Activated naive CD4-positive, alpha-beta T cell treated with anti-CD3 and anti-CD28 coated beads for 36 hours (primary cell): ENCODE results near the gene CDIPT. TPM values are rescaled to one million over a fixed set of nuclear protein-coding genes. Genes with fewer than 3 reads are reported as not detected.
"Not testable (repeated sequence)": the region's sequence is repeated elsewhere in the genome, so short reads cannot be mapped to it uniquely, and the experiment has no call there.

Source experiments
- CTCF ChIA-PET: fragments of 350-600 bp; sonication (Branson Sonifier 250); formaldehyde crosslinking; loops from one replicate; lab custom pipeline; 2021; ENCODE audit warnings: antibody characterized with exemption; lab: Charles Lee
- DNase-seq: peaks from one replicate; pipeline ENCODE4 v3.0.0-alpha.2; 2020
- H3K27ac Mint-ChIP-seq: one replicate; pipeline ENCODE4 v1.8.0; 2021; ENCODE audit warnings: mild to moderate bottlenecking, mixed read lengths
- H3K27me3 Mint-ChIP-seq: one replicate; pipeline ENCODE4 v1.8.0; 2021; ENCODE audit warnings: low read depth, mixed read lengths
- H3K36me3 Mint-ChIP-seq: one replicate; pipeline ENCODE4 v1.8.0; 2021; ENCODE audit warnings: low read depth, mixed read lengths
- H3K4me1 Mint-ChIP-seq: one replicate; pipeline ENCODE4 v1.8.0; 2021; ENCODE audit warnings: low read depth, mixed read lengths
- H3K4me3 Mint-ChIP-seq: one replicate; pipeline ENCODE4 v1.8.0; 2021; ENCODE audit warnings: mild to moderate bottlenecking, moderate library complexity, mixed read lengths
- H3K9me3 Mint-ChIP-seq: one replicate; pipeline ENCODE4 v1.8.0; 2021; ENCODE audit warnings: mixed read lengths
- intact Hi-C: fragments of 100-400 bp; cut with micrococcal nuclease; formaldehyde crosslinking; loops from one replicate; pipeline ENCODE4 v1.15.1; 2023
- total RNA-seq, 2 experiments: library from RNA; stranded (reverse); gene quantifications; one replicate each; pipeline ENCODE4 v1.2.3, GENCODE V29; 2021

CDIPT gene
- total RNA-seq, 2 experiments from 2014 or later, result 29.0 to 31.0 TPM

GRCh38 chr16:29871822-29872546 lies 9.0 kb upstream of the CDIPT start:
- Mint-ChIP-seq H3K27me3 (peaks cover 9% of the 10 kb centered on the region), H3K36me3 (no peaks in the 10 kb centered on the region), H3K27ac (no peak overlapping the region), H3K9me3 (no peaks in the 10 kb centered on the region), H3K4me3 (no peak overlapping the region), H3K4me1 (peaks cover 5% of the 10 kb centered on the region)
- CTCF ChIA-PET, result interaction anchor here (0.8 kb wide), 1 partner anchor 47 kb away, joined by 5 read pairs; no protein-coding TSS in a partner anchor
- intact Hi-C loops, result no loop called here
- no peak for DNase-seq

DNA sequence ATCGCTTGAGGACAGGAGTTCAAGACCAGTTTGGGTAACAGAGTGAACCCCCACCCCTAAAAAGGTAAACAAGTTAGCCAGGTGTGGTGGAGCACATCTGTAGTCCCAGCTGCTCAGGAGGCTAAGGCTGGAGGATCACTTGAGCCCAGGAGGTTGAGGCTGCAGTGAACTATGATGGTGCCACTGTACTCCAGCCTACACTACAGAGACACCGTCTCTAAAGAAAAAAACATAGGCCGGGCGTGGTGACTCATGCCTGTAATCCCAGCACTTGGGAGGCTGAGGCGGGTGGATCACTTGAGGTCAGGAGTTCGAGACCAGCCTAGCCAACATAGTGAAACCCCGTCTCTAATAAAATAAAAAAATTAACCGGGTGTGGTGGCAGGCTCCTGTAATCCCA lies 6.0 kb upstream of the CDIPT start:
- H3K27me3 Mint-ChIP-seq, H3K9me3 Mint-ChIP-seq, DNase-seq, H3K27ac Mint-ChIP-seq, H3K4me1 Mint-ChIP-seq, H3K36me3 Mint-ChIP-seq, H3K4me3 Mint-ChIP-seq, intact Hi-C loops: not testable (repeated sequence)
- CTCF ChIA-PET, result interaction anchor here (1.2 kb wide), 1 partner anchor 21 kb away, joined by 6 read pairs; no protein-coding TSS in a partner anchor

DNA sequence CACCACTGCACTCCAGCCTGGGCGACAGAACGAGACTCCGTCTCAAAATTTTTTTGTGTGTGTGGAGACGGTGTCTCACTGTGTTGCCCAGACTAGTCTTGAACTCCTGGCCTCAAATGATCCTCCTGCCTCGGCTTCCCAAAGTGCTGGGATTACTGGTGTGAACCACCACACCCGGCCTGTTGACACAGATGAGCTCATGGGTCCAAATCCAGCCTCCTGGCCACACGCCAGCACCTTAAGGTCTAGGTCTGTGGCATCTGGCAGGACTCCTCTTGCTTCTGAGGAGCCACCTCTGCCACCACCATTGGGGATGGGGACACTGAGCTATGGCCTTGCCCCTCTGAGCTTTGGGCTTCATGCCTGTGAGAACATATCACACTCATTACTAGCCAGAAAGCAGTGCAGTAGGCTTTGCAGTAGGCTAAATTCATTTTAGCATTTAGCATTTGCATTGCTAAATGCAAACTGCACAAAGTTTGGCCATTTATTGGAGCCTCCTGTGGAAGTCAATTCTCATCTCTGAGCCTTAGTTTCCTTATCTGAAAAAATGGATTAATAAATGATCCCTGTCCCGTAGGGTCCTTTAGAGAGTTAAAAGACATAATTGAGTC lies 5.5 kb upstream of the CDIPT start:
- no peak overlapping the region for H3K27ac Mint-ChIP-seq
- CTCF ChIA-PET, result interaction anchor here (1.2 kb wide), 1 partner anchor 20 kb away, joined by 6 read pairs; no protein-coding TSS in a partner anchor
- H3K4me1 Mint-ChIP-seq, result peaks cover under 1% of the 10 kb centered on the region
- H3K27me3 Mint-ChIP-seq, result no peaks in the 10 kb centered on the region
- no peak overlapping the region for H3K4me3 Mint-ChIP-seq
- H3K36me3 Mint-ChIP-seq, result no peaks in the 10 kb centered on the region
- intact Hi-C loops, result no loop called here
- no peak for DNase-seq
- H3K9me3 Mint-ChIP-seq, result no peaks in the 10 kb centered on the region

DNA sequence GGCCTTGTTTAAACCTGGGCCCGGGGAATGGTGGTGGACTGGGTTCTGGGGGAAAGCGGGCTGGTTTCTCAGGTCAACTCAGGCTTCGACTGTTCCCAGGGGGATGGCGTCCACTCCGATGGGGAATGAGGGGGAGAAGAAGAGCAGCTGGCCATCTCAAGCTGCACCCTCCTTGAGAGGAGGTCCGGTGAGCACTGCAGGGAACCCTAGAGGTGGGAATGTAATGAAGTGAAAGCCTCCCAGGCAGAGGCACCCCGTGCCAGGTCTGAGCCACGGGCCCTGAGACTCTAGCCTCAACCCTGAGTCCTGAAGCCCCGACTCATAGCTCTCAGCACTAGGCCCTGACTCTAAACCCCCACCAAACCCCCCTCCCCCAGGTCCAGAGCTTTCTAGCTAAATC lies 1.2 kb upstream of the CDIPT start:
- CTCF ChIA-PET, result interaction anchor here (0.7 to 1.0 kb wide), 2 partner anchors 11 to 15 kb away, joined by 3 read pairs; no protein-coding TSS in a partner anchor
- H3K4me3 Mint-ChIP-seq, result peak overlapping the region; percentile 18
- H3K27me3 Mint-ChIP-seq, result no peaks in the 10 kb centered on the region
- no peak overlapping the region for H3K27ac Mint-ChIP-seq
- intact Hi-C loops, result loop anchor here (5.0 kb wide), 1 partner anchor 158 kb away; the partner anchor contains the start of gene C16orf92
- H3K9me3 Mint-ChIP-seq, result no peaks in the 10 kb centered on the region
- DNase-seq, result no peak
- peaks cover 22% of the 10 kb centered on the region for H3K4me1 Mint-ChIP-seq
- H3K36me3 Mint-ChIP-seq, result peaks cover 7% of the 10 kb centered on the region

DNA sequence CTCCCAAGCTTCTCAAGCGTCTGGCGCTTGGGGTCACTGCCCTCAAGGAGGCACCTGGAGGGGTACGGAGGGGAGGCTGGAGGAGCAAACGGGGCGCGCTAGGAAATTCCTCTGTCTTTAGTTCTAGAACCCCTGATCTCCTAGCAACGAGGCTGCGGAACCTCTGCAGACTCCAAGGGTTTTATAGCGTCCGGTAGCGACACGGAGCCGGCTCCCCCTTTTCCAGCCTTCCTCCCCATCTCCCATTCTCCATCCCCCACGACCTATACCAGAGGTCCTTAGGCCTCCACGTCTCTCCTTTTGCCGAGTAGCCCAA lies 601 bp upstream of the CDIPT start:
- Mint-ChIP-seq H3K4me3 (peak overlapping the region; percentile 95), H3K4me1 (peaks cover 22% of the 10 kb centered on the region), H3K9me3 (no peaks in the 10 kb centered on the region), H3K36me3 (peaks cover 7% of the 10 kb centered on the region), H3K27me3 (no peaks in the 10 kb centered on the region), H3K27ac (peak overlapping the region; percentile 99)
- CTCF ChIA-PET, result interaction anchor here (0.6 to 1.5 kb wide), 5 partner anchors 15 to 169 kb away, joined by 3 to 5 read pairs (median 4); no protein-coding TSS in a partner anchor
- intact Hi-C loops, result loop anchor here (1.0 to 5.0 kb wide), 11 partner anchors 36 to 163 kb away; partner anchors contain the start of genes ASPHD1, C16orf92, HIRIP3 and KCTD13
- DNase-seq, result no peak

DNA sequence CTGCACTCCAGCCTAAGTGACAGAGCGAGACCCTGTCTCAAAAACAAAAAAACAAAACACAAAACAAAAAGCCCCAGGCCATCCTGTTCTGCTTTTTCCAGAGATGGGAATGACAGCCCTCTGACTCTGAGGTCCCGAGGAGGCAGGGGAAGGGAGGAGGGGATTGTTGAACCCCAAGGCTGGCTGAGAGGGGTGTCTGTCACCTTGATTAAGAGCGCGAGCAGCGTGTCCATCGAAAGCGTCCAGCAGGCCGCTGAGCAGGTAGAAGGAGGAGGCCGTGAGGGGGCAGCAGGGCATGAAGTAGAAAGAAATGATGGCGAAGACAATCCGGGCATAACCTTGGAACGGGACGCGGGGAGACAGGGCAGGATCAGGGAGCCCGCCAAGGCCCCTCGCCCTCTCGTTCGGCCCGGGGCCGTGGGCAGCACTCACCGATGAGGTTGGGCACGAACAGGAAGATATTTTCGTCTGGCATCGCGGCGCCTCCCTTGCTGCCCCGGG lies 593 bp downstream of the CDIPT start:
- H3K4me1 Mint-ChIP-seq, result peaks cover 22% of the 10 kb centered on the region
- peak overlapping the region; percentile 95 for H3K4me3 Mint-ChIP-seq
- peak overlapping the region; percentile 70 for H3K27ac Mint-ChIP-seq
- peaks cover 7% of the 10 kb centered on the region for H3K36me3 Mint-ChIP-seq
- no peaks in the 10 kb centered on the region for H3K9me3 Mint-ChIP-seq
- H3K27me3 Mint-ChIP-seq, result no peaks in the 10 kb centered on the region
- CTCF ChIA-PET, result interaction anchor here (1.5 kb wide), 1 partner anchor 171 kb away, joined by 4 read pairs; no protein-coding TSS in a partner anchor
- intact Hi-C loops, result loop anchor here (5.0 kb wide), 1 partner anchor 160 kb away; the partner anchor contains the start of gene C16orf92
- DNase-seq, result peak; percentile 31

- CTCF ChIA-PET, result interaction anchor here (1.1 kb wide), 1 partner anchor 11 kb away, joined by 5 read pairs; no protein-coding TSS in a partner anchor
Observed at GRCh38 chr16:29860218-29860617, 2.8 kb downstream of the CDIPT start.

GRCh38 chr16:29858974-29859373 lies 4.1 kb downstream of the CDIPT start:
- H3K36me3 Mint-ChIP-seq, result peaks cover 7% of the 10 kb centered on the region
- no peak overlapping the region for H3K4me3 Mint-ChIP-seq
- DNase-seq, result no peak
- intact Hi-C loops, result no loop called here
- no peaks in the 10 kb centered on the region for H3K27me3 Mint-ChIP-seq
- no peaks in the 10 kb centered on the region for H3K9me3 Mint-ChIP-seq
- H3K27ac Mint-ChIP-seq, result no peak overlapping the region
- CTCF ChIA-PET, result interaction anchor here (1.0 to 1.4 kb wide), 2 partner anchors 11 to 43 kb away, joined by 3 read pairs; partner anchors contain the start of gene PAGR1
- peaks cover 22% of the 10 kb centered on the region for H3K4me1 Mint-ChIP-seq

More at GRCh38 chr16:29860218-29860617, 2.8 kb downstream of the CDIPT start:
- intact Hi-C loops, result loop anchor here (5.0 kb wide), 1 partner anchor 162 kb away; the partner anchor contains the start of gene C16orf92
- Mint-ChIP-seq H3K4me3 (no peak overlapping the region), H3K36me3 (peaks cover 7% of the 10 kb centered on the region), H3K9me3 (no peaks in the 10 kb centered on the region), H3K27me3 (no peaks in the 10 kb centered on the region), H3K27ac (no peak overlapping the region), H3K4me1 (peaks cover 22% of the 10 kb centered on the region)
- no peak for DNase-seq

- intact Hi-C loops, result no loop called here
- Mint-ChIP-seq H3K27ac (no peak overlapping the region), H3K36me3 (peaks cover 7% of the 10 kb centered on the region), H3K9me3 (no peaks in the 10 kb centered on the region), H3K4me3 (no peak overlapping the region), H3K27me3 (no peaks in the 10 kb centered on the region), H3K4me1 (peaks cover 21% of the 10 kb centered on the region)
- CTCF ChIA-PET, result interaction anchor here (0.6 to 1.4 kb wide), 2 partner anchors 10 to 163 kb away, joined by 3 to 4 read pairs; no protein-coding TSS in a partner anchor
- DNase-seq, result no peak
Observed at GRCh38 chr16:29858149-29858849, 4.7 kb downstream of the CDIPT start.

GRCh38 chr16:29857133-29857760 lies 5.8 kb downstream of the CDIPT start:
- CTCF ChIA-PET, result interaction anchor here (0.6 to 2.9 kb wide), 2 partner anchors 10 to 139 kb away, joined by 3 to 10 read pairs; no protein-coding TSS in a partner anchor
- Mint-ChIP-seq H3K27me3 (no peaks in the 10 kb centered on the region), H3K4me3 (no peak overlapping the region), H3K4me1 (peaks cover 19% of the 10 kb centered on the region), H3K36me3 (peaks cover 7% of the 10 kb centered on the region), H3K9me3 (no peaks in the 10 kb centered on the region), H3K27ac (no peak overlapping the region)
- intact Hi-C loops, result no loop called here
- DNase-seq, result no peak

- Mint-ChIP-seq H3K36me3 (no peaks in the 10 kb centered on the region), H3K9me3 (no peaks in the 10 kb centered on the region), H3K4me3 (no peak overlapping the region), H3K4me1 (no peaks in the 10 kb centered on the region), H3K27me3 (no peaks in the 10 kb centered on the region), H3K27ac (no peak overlapping the region)
- intact Hi-C loops, result no loop called here
- CTCF ChIA-PET, result interaction anchor here (0.6 to 2.9 kb wide), 4 partner anchors 7 to 154 kb away, joined by 3 to 10 read pairs (median 4); partner anchors contain the start of gene PAGR1
- DNase-seq, result no peak
Observed at GRCh38 chr16:29854520-29855100, 8.4 kb downstream of the CDIPT start.
